Myocyte (in vitro differentiated cells): Measurements from ENCODE around the gene MARK2. TPM values are rescaled to one million over a fixed set of nuclear protein-coding genes. Genes with fewer than 3 reads are reported as not detected.
"Not testable (repeated sequence)": the region's sequence is repeated elsewhere in the genome, so short reads cannot be mapped to it uniquely, and the experiment has no call there.

Experiments
- DNase-seq: peaks from one replicate; pipeline ENCODE4 v3.0.0-alpha.2; 2012; ENCODE audit warnings: low read depth
- total RNA-seq: library from RNA; depleted of rRNA; stranded (reverse); fragments of >200 nt; gene quantifications from 2 replicates; pipeline ENCODE4 v1.2.3, GENCODE V29; 2014

MARK2 gene
- total RNA-seq, 1 donor from 2014 or later = 25.4 TPM

- no peak for DNase-seq
These were observed 14.6 kb downstream of the MARK2 start for GRCh38 chr11:63853476-63853875.

- DNase-seq = no peak
These were observed 15.8 kb downstream of the MARK2 start for GRCh38 chr11:63854696-63855095.

GRCh38 chr11:63855975-63856374 is 17.1 kb downstream of the MARK2 start:
- DNase-seq = no peak

GRCh38 chr11:63858628-63859550 is 20.0 kb downstream of the MARK2 start:
- no peak for DNase-seq

GRCh38 chr11:63862923-63863322 is 24.0 kb downstream of the MARK2 start:
- no peak for DNase-seq

GRCh38 chr11:63863620-63864019 is 24.7 kb downstream of the MARK2 start:
- not testable (repeated sequence) for DNase-seq

GRCh38 chr11:63866211-63866610 is 27.3 kb downstream of the MARK2 start:
- DNase-seq = peak; percentile 54

GRCh38 chr11:63867511-63867910 is 28.6 kb downstream of the MARK2 start:
- no peak for DNase-seq

GRCh38 chr11:63868399-63869064 is 29.6 kb downstream of the MARK2 start:
- no peak for DNase-seq

GRCh38 chr11:63869171-63869591 is 30.3 kb downstream of the MARK2 start:
- no peak for DNase-seq

- DNase-seq = no peak
These were observed 30.8 kb downstream of the MARK2 start for GRCh38 chr11:63869683-63870082.

GRCh38 chr11:63870351-63871140 is 31.6 kb downstream of the MARK2 start:
- peak; percentile 53 for DNase-seq

GRCh38 chr11:63871962-63872799 is 33.3 kb downstream of the MARK2 start:
- peak; percentile 97 for DNase-seq

- DNase-seq = no peak
These were observed 33.9 kb downstream of the MARK2 start for GRCh38 chr11:63872800-63873197.

- DNase-seq = no peak
These were observed 34.4 kb downstream of the MARK2 start for GRCh38 chr11:63873311-63873710.

GRCh38 chr11:63874511-63874910 is 35.6 kb downstream of the MARK2 start:
- no peak for DNase-seq

- DNase-seq = no peak
These were observed 36.7 kb downstream of the MARK2 start for GRCh38 chr11:63875506-63876065.

GRCh38 chr11:63876616-63877015 is 37.7 kb downstream of the MARK2 start:
- DNase-seq = no peak

GRCh38 chr11:63877658-63878241 is 38.8 kb downstream of the MARK2 start:
- DNase-seq = no peak
